HL-60 (cell line): ENCODE measurements around the gene USH2A.

Experiments used
- DNase-seq, 2 experiments: peaks; one replicate each; pipeline ENCODE4 v3.0.0-alpha.2; 2010 to 2020; ENCODE audit warnings: low read depth in 1 of 2, low spot score in 1 of 2
- H3K27ac ChIP-seq: fragments of 250-450 bp; sonication (Bioruptor Pico); replicated peaks from 2 replicates; pipeline ENCODE4 v1.5.1; 2020; ENCODE audit warnings: mild to moderate bottlenecking, moderate library complexity
- H3K27me3 ChIP-seq: fragments of 250-450 bp; sonication (Bioruptor Pico); 2 replicates; pipeline ENCODE4 v1.5.1; 2021; ENCODE audit warnings: mild to moderate bottlenecking, moderate library complexity; ENCODE audit not compliant: insufficient read depth, poor library complexity, severe bottlenecking
- H3K4me3 ChIP-seq: replicated peaks from 2 replicates; pipeline ENCODE4 v1.5.1; 2011; ENCODE audit warnings: mild to moderate bottlenecking, control low read depth, low read length; ENCODE audit not compliant: insufficient read depth
- CTCF ChIP-seq: IDR thresholded peaks from one replicate; pipeline ENCODE4 v1.5.1; 2011; ENCODE audit warnings: low read length, control low read depth, inconsistent platforms; ENCODE audit not compliant: insufficient read depth
- GABPA ChIP-seq: IDR thresholded peaks from 2 replicates; pipeline ENCODE4 v1.6.1; 2012; ENCODE audit warnings: low read depth
- POLR2AphosphoS5 ChIP-seq: IDR thresholded peaks from 2 replicates; pipeline ENCODE4 v1.6.1; 2012; ENCODE audit warnings: low read depth
- REST ChIP-seq: IDR thresholded peaks from 2 replicates; pipeline ENCODE4 v1.6.1; 2012; ENCODE audit warnings: low read depth; ENCODE audit not compliant: insufficient replicate concordance
- SPI1 ChIP-seq: IDR thresholded peaks from 2 replicates; pipeline ENCODE4 v1.6.1; 2012; ENCODE audit warnings: low read depth, mild to moderate bottlenecking, borderline replicate concordance

The USH2A gene

GRCh38 chr1:215883004-215883403, 540.2 kb downstream of the USH2A start:
- Histone ChIP-seq H3K27ac (no peak overlapping the region), H3K27me3 (no peaks in the 10 kb centered on the region), H3K4me3 (no peak overlapping the region)
- no peak for DNase-seq
- TF ChIP-seq REST (no peak), POLR2AphosphoS5 (no peak), CTCF (no peak), GABPA (no peak), SPI1 (no peak)

- Histone ChIP-seq H3K27ac (no peak overlapping the region), H3K27me3 (no peaks in the 10 kb centered on the region), H3K4me3 (no peak overlapping the region)
- TF ChIP-seq CTCF (no peak), SPI1 (no peak), GABPA (no peak)
- no peak for DNase-seq
Observed at GRCh38 chr1:215878843-215879242, 544.4 kb downstream of the USH2A start.

DNA sequence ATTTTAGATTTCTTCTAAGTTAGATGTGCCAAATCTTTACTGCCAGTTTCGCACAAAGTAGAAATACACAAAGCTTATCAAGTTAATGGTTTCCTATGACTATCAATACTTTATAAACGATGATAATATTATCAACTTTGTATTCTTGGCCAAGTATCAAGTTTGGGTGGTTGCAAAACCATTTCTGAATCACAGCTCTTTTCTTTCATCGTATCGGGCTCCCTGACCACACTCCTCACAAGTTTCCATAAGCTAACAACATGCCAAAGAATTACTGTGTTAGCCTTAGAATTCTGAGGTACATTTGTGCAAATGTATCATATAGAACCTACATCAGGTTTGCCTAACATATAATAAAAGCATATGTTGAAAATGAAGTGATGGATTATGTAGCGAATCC, 545.1 kb downstream of the USH2A start:
- H3K4me3 ChIP-seq, result no peak overlapping the region
- no peaks in the 10 kb centered on the region for H3K27me3 ChIP-seq
- H3K27ac ChIP-seq, result no peak overlapping the region
- DNase-seq, result no peak
- TF ChIP-seq POLR2AphosphoS5 (no peak), GABPA (no peak), SPI1 (no peak), CTCF (no peak), REST (no peak)

DNA sequence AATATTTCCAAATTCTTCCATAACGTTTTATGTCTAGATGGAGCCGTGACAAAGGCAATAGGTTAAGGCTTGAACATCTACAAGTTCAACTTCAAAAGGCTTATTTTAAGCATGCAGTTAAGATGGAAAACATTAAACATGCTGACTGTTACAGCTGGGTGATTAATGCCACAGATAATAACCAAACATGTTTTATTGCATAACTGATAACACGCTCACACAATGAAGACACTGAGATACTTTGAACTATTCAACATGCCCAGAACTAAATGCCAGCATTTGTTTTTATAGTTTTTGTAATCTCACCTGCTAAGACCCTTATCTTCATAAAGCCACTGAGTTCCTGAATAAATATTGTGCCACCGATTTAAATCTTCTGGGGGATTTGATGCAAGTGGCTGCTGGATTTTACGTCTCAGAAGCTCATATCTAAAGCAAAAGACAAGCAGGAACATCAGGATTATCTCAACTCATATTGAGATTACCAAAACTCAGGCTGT, 545.7 kb downstream of the USH2A start:
- DNase-seq, result no peak
- H3K4me3 ChIP-seq, result no peak overlapping the region
- H3K27me3 ChIP-seq, result no peaks in the 10 kb centered on the region
- H3K27ac ChIP-seq, result no peak overlapping the region
- no peak for TF ChIP-seq SPI1
- no peak for TF ChIP-seq GABPA
- TF ChIP-seq REST, result no peak
- no peak for TF ChIP-seq CTCF
- TF ChIP-seq POLR2AphosphoS5, result no peak
